Measurements from ENCODE around the gene ZNF354B. TPM values are rescaled to one million over a fixed set of nuclear protein-coding genes. Genes with fewer than 3 reads are reported as not detected.
A peak's percentile ranks its signal among the peaks of the same experiment; 100 is the strongest.

Gene ZNF354B
- total and polyA plus RNA-seq, 2 of the 13 experiments (the other 11 are each of a cell fraction or from before 2014, with no cell fraction given), result 7.8 to 10.3 TPM

DNA sequence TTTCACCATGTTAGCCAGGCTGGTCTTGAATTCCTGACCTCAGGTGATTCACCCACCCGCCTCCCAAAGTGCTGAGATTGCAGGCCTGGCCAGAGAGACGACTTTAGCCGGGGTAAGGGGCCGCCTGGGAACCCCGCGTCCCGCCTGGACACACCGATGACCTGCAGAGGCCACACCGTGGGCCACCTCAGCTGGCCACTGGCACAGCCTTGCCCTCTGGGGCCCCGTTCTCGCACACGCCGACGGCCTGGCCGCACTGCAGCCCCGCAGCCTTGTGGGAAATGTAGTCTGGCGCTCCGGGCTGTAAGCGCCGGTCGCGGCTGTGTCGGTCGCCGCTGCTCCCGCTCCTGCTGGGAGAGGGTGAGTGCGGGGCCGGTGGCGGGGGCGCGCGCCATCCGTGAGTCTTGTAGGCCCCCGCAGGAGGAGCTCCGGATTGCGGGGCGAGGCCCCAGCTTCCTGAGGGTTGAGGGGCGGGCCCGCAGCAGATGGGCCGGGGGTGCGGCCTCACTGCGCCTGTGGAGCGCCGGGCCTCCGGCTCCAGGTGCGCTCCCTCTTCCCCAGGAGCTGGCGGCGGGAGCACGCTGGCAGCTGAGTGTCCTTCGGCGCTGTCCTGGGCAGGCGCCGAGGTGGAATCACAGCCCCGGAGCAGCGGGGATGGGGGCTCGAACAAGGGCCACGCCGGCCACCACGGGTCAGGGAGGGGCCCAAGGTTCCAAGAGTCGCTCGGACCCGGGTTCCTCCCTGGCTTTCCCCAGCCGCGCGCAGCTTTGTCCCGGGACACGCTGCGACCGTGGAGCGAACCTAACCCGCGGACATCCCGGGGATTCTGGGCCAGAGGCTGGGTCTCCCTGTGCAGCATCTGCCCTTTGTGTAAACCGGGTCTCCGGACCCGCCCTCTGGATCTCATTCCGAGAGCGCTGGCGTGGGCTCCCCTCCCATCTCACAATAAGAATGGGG is 36.1 kb downstream of the ZNF354B start, which contains the start of gene ZFP2 (continued):
- TF ChIP-seq, protein P1, sequence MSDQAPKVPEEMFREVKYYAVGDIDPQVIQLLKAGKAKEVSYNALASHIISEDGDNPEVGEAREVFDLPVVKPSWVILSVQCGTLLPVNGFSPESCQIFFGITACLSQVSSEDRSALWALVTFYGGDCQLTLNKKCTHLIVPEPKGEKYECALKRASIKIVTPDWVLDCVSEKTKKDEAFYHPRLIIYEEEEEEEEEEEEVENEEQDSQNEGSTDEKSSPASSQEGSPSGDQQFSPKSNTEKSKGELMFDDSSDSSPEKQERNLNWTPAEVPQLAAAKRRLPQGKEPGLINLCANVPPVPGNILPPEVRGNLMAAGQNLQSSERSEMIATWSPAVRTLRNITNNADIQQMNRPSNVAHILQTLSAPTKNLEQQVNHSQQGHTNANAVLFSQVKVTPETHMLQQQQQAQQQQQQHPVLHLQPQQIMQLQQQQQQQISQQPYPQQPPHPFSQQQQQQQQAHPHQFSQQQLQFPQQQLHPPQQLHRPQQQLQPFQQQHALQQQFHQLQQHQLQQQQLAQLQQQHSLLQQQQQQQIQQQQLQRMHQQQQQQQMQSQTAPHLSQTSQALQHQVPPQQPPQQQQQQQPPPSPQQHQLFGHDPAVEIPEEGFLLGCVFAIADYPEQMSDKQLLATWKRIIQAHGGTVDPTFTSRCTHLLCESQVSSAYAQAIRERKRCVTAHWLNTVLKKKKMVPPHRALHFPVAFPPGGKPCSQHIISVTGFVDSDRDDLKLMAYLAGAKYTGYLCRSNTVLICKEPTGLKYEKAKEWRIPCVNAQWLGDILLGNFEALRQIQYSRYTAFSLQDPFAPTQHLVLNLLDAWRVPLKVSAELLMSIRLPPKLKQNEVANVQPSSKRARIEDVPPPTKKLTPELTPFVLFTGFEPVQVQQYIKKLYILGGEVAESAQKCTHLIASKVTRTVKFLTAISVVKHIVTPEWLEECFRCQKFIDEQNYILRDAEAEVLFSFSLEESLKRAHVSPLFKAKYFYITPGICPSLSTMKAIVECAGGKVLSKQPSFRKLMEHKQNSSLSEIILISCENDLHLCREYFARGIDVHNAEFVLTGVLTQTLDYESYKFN (CRISPR knock-in tag; conservative IDR thresholded peaks at IDR 0.05), result no peak
- TF ChIP-seq HMG20B (CRISPR knock-in tag; conservative IDR thresholded peaks at IDR 0.05) (no peak), ZNF766 (CRISPR knock-in tag; IDR thresholded peaks at IDR 0.05; ENCODE audit: borderline replicate concordance) (no peak), ZNF792 (CRISPR knock-in tag; IDR thresholded peaks at IDR 0.05) (no peak), SMAD9 (CRISPR knock-in tag; IDR thresholded peaks at IDR 0.05) (no peak), ZNF768 (CRISPR knock-in tag; IDR thresholded peaks at IDR 0.05) (peak; percentile 21; the same call in 1 of the 2 replicates), ZNF251 (CRISPR knock-in tag; IDR thresholded peaks at IDR 0.05) (no peak), ZFP41 (CRISPR knock-in tag; IDR thresholded peaks at IDR 0.05; ENCODE audit: borderline replicate concordance) (no peak), ZMYM4 (CRISPR knock-in tag; IDR thresholded peaks at IDR 0.05) (no peak), ZFAT (CRISPR knock-in tag; conservative IDR thresholded peaks at IDR 0.05) (no peak), ZFP91 (CRISPR knock-in tag; IDR thresholded peaks at IDR 0.05; ENCODE audit: borderline replicate concordance) (peak; percentile 23; the same call in 1 of the 2 replicates), ZBTB44 (CRISPR knock-in tag; IDR thresholded peaks at IDR 0.05) (no peak), SAP130 (CRISPR knock-in tag; IDR thresholded peaks at IDR 0.05; ENCODE audit: low read depth) (peak; percentile 55), ZNF777 (CRISPR knock-in tag; IDR thresholded peaks at IDR 0.05) (peak; percentile 72)
- TF ChIP-seq, protein P2, sequence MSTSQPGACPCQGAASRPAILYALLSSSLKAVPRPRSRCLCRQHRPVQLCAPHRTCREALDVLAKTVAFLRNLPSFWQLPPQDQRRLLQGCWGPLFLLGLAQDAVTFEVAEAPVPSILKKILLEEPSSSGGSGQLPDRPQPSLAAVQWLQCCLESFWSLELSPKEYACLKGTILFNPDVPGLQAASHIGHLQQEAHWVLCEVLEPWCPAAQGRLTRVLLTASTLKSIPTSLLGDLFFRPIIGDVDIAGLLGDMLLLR (CRISPR knock-in tag; IDR thresholded peaks at IDR 0.05), result 0 out of 2 replicates have a peak, but pooled peaks have one; percentile 45
- TF ChIP-seq, protein P3, sequence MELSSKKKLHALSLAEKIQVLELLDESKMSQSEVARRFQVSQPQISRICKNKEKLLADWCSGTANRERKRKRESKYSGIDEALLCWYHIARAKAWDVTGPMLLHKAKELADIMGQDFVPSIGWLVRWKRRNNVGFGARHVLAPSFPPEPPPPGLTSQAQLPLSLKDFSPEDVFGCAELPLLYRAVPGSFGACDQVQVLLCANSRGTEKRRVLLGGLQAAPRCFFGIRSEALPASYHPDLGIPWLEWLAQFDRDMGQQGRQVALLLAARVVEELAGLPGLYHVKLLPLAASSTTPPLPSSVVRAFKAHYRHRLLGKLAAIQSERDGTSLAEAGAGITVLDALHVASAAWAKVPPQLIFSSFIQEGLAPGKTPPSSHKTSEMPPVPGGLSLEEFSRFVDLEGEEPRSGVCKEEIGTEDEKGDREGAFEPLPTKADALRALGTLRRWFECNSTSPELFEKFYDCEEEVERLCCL (CRISPR knock-in tag; IDR thresholded peaks at IDR 0.05; ENCODE audit: borderline replicate concordance), result no peak

Data from HepG2 (cell line).